K562 (cell line): ENCODE measurements around the gene CHRDL2. TPM values are rescaled to one million over a fixed set of nuclear protein-coding genes. Genes with fewer than 3 reads are reported as not detected.

ENCODE experiments used
- CBX3 ChIP-seq, 2 experiments: IDR thresholded peaks; 1 replicate in 1 of 2; 2 replicates in 1 of 2; pipeline ENCODE4 v1.6.1; 2012; ENCODE audit warnings: inconsistent platforms in 2 of 2, low read length in 2 of 2, borderline replicate concordance in 1 of 2, control low read depth in 1 of 2
- ESRRA ChIP-seq: fragments of 450-650 bp; IDR thresholded peaks from 2 replicates; pipeline ENCODE4 v1.6.1; 2014; ENCODE audit warnings: low read depth, mild to moderate bottlenecking, moderate library complexity, borderline replicate concordance
- EWSR1 ChIP-seq: fragments of 450-650 bp; IDR thresholded peaks from 2 replicates; pipeline ENCODE4 v1.6.1; 2018; ENCODE audit warnings: borderline replicate concordance, mild to moderate bottlenecking, low read depth, moderate library complexity; ENCODE audit not compliant: partially characterized antibody
- GABPB1 ChIP-seq: sonication (generic); formaldehyde crosslinking; IDR thresholded peaks from 2 replicates; pipeline ENCODE4 v1.8.0; 2022; ENCODE audit warnings: mild to moderate bottlenecking, missing genetic modification reagents
- KDM1A ChIP-seq, 2 experiments: fragments of 450-650 bp; IDR thresholded peaks; 2 replicates each; pipeline ENCODE4 v1.6.1; 2016; ENCODE audit warnings: mild to moderate bottlenecking in 2 of 2
- RBM25 ChIP-seq: fragments of 200-400 bp; formaldehyde crosslinking; IDR thresholded peaks from 2 replicates; pipeline ENCODE4 v1.6.1; 2018; ENCODE audit warnings: low read length, low read depth, moderate library complexity; ENCODE audit not compliant: severe bottlenecking
- SMARCA5 ChIP-seq: fragments of 450-650 bp; IDR thresholded peaks from 2 replicates; pipeline ENCODE4 v1.6.1; 2016
- THRAP3 ChIP-seq: fragments of 450-650 bp; IDR thresholded peaks from 2 replicates; pipeline ENCODE4 v1.6.1; 2016; ENCODE audit warnings: mild to moderate bottlenecking, inconsistent platforms, borderline replicate concordance
- ZNF263 ChIP-seq: sonication (generic); formaldehyde crosslinking; IDR thresholded peaks from 2 replicates; pipeline ENCODE4 v1.8.0; 2022; ENCODE audit warnings: mild to moderate bottlenecking, missing genetic modification reagents, borderline replicate concordance
- ZSCAN29 ChIP-seq: fragments of 450-650 bp; IDR thresholded peaks from 2 replicates; pipeline ENCODE4 v1.6.1; 2017
- polyA plus RNA-seq, 8 experiments: library from polyadenylated mRNA; depleted of rRNA in 4 of 8; stranded (reverse) in 5 of 8; unstranded in 3 of 8; fragments of >200 nt; fragmentation: Nextera tagmentation in 2 of 8; fragmentation: Illumina TruSeq in 1 of 8; extraction: Ambion mirVana in 2 of 8; extraction: Trizol in 1 of 8; gene quantifications; 2 replicates each; pipeline versions ENCODE4 v1.2.1 to v1.2.3, GENCODE V29; 2011 to 2014; ENCODE audit warnings: inconsistent platforms in 1 of 8, missing spikeins in 1 of 8
- total RNA-seq, 7 experiments: library from RNA; depleted of rRNA in 6 of 7; stranded (reverse); fragments of >200 nt in 6 of 7; fragmentation: Illumina TruSeq in 2 of 7; extraction: Trizol in 2 of 7; gene quantifications; 2 replicates each; pipeline versions ENCODE4 v1.2.1 to v1.2.3, GENCODE V29; 2011 to 2021; ENCODE audit warnings: low replicate concordance in 1 of 7
- TF ChIP-seq, protein P1 (sequence below): sonication (generic); formaldehyde crosslinking; IDR thresholded peaks from 2 replicates; pipeline ENCODE4 v1.8.0; 2022; ENCODE audit warnings: missing genetic modification reagents, mild to moderate bottlenecking, borderline replicate concordance
- TF ChIP-seq, protein P2 (sequence below), 3 experiments: IDR thresholded peaks in 2 of 3; conservative IDR thresholded peaks in 1 of 3; 2 replicates each; pipeline ENCODE4 v1.5.1; 2011 to 2012; ENCODE audit warnings: low read length in 3 of 3, mild to moderate bottlenecking in 3 of 3, control low read depth in 2 of 3, improper control_type of control experiment in 1 of 3, inconsistent platforms in 1 of 3, low read depth in 1 of 3, mixed read lengths in 1 of 3, moderate library complexity in 1 of 3; ENCODE audit not compliant: insufficient read depth in 2 of 3

The CHRDL2 gene
- total and polyA plus RNA-seq, 9 of the 15 experiments (the other 6 are each of a cell fraction or from before 2014, with no cell fraction given) = not detected

GRCh38 chr11:74701351-74701750 is 29.9 kb downstream of the CHRDL2 start (continued):
- TF ChIP-seq, protein P1, sequence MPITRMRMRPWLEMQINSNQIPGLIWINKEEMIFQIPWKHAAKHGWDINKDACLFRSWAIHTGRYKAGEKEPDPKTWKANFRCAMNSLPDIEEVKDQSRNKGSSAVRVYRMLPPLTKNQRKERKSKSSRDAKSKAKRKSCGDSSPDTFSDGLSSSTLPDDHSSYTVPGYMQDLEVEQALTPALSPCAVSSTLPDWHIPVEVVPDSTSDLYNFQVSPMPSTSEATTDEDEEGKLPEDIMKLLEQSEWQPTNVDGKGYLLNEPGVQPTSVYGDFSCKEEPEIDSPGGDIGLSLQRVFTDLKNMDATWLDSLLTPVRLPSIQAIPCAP = no peak
- TF ChIP-seq SMARCA5 (peak; percentile 99), RBM25 (peak; percentile 96), THRAP3 (no peak), KDM1A (IDR thresholded peaks at IDR 0.05) (peak; percentile 76 to 89), ZNF263 (CRISPR knock-in tag) (0 out of 2 replicates have a peak, but pooled peaks have one; percentile 34), GABPB1 (CRISPR knock-in tag) (no peak), EWSR1 (no peak), ESRRA (peak; percentile 51; the same call in 1 of the 2 replicates), CBX3 (IDR thresholded peaks at IDR 0.05; ENCODE audit: borderline replicate concordance in 1 of 2, low read length in 2 of 2) (peak in 1 of 2 experiments; percentile 41; a peak in 1 of 3 replicates), ZSCAN29 (no peak)
- TF ChIP-seq, protein P2, sequence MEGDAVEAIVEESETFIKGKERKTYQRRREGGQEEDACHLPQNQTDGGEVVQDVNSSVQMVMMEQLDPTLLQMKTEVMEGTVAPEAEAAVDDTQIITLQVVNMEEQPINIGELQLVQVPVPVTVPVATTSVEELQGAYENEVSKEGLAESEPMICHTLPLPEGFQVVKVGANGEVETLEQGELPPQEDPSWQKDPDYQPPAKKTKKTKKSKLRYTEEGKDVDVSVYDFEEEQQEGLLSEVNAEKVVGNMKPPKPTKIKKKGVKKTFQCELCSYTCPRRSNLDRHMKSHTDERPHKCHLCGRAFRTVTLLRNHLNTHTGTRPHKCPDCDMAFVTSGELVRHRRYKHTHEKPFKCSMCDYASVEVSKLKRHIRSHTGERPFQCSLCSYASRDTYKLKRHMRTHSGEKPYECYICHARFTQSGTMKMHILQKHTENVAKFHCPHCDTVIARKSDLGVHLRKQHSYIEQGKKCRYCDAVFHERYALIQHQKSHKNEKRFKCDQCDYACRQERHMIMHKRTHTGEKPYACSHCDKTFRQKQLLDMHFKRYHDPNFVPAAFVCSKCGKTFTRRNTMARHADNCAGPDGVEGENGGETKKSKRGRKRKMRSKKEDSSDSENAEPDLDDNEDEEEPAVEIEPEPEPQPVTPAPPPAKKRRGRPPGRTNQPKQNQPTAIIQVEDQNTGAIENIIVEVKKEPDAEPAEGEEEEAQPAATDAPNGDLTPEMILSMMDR (IDR thresholded peaks at IDR 0.05 in 2 of 3, conservative IDR thresholded peaks at IDR 0.05 in 1 of 3; ENCODE audit: insufficient read depth in 2 of 3, low read depth in 1 of 3, low read length in 3 of 3) = peak; percentile 51 to 73 (median 64)
